Endothelial cell of umbilical vein (primary cell): ENCODE results near the gene TIMM21. TPM values are rescaled to one million over a fixed set of nuclear protein-coding genes. Genes with fewer than 3 reads are reported as not detected.

Source experiments
- BruUV-seq: library from RNA; stranded (reverse); fragments of 400-500 nt; replicated peaks from 2 replicates; lab custom pipeline; 2021; lab: Mats Ljungman, UMichigan
- CTCF ChIA-PET: fragments of 300-600, 350-600 bp; sonication (Branson Sonifier 250); formaldehyde crosslinking; loops from one replicate; lab custom pipeline; 2021; ENCODE audit warnings: antibody characterized with exemption, inconsistent platforms; lab: Charles Lee
- POLR2A ChIA-PET: fragments of 300-600, 350-600 bp; sonication (Branson Sonifier 250); formaldehyde crosslinking; loops from one replicate; lab custom pipeline; 2021; ENCODE audit warnings: antibody characterized with exemption, inconsistent platforms; lab: Charles Lee
- DNase-seq: peaks from one replicate; pipeline ENCODE4 v3.0.0-alpha.2; 2011; ENCODE audit warnings: low read depth, low spot score
- FAIRE-seq: peaks from 2 replicates; lab custom pipeline; 2011; peaks lifted over from hg19 to GRCh38; lab: Jason Lieb, UNC
- H2AFZ ChIP-seq: 2 replicates; pipeline ENCODE4 v1.6.0; 2012; ENCODE audit warnings: low read depth, low read length, control low read depth, inconsistent platforms
- H3K27ac ChIP-seq: 2 replicates; pipeline ENCODE4 v1.5.1; 2011; ENCODE audit warnings: low read depth, mild to moderate bottlenecking, control low read depth, low read length, moderate library complexity; ENCODE audit not compliant: insufficient read depth
- H3K27me3 ChIP-seq, 2 experiments: 2 replicates each; pipeline versions ENCODE4 v1.6.0 to v1.6.1; 2011; ENCODE audit warnings: low read length in 2 of 2, mixed read lengths in 1 of 2; ENCODE audit not compliant: control insufficient read depth in 2 of 2, insufficient read depth in 2 of 2
- H3K36me3 ChIP-seq, 2 experiments: 2 replicates in 1 of 2; 3 replicates in 1 of 2; pipeline ENCODE4 v1.5.1; 2011; ENCODE audit warnings: low read length in 2 of 2, mild to moderate bottlenecking in 1 of 2, moderate library complexity in 1 of 2; ENCODE audit not compliant: control insufficient read depth in 2 of 2, insufficient read depth in 2 of 2; ENCODE audit errors: extremely low read depth in 1 of 2
- H3K4me1 ChIP-seq: 3 replicates; pipeline ENCODE4 v1.5.1; 2011; ENCODE audit warnings: mild to moderate bottlenecking, low read length; ENCODE audit not compliant: control insufficient read depth, insufficient read depth; ENCODE audit errors: extremely low read depth
- H3K4me2 ChIP-seq: 2 replicates; pipeline ENCODE4 v1.6.1; 2011; ENCODE audit warnings: low read length, control low read depth, mixed read lengths; ENCODE audit not compliant: insufficient read depth
- H3K4me3 ChIP-seq, 3 experiments: fragments of 200-600 bp in 1 of 3; sonication (generic), shearing (Covaris generic) in 1 of 3; replicated peaks in 1 of 3; 2 replicates each; pipeline ENCODE4 v1.5.1; 2011 to 2016; ENCODE audit warnings: control low read depth in 3 of 3, low read length in 3 of 3, mild to moderate bottlenecking in 2 of 3, inconsistent platforms in 1 of 3, low read depth in 1 of 3, moderate library complexity in 1 of 3; ENCODE audit not compliant: insufficient read depth in 1 of 3
- H3K79me2 ChIP-seq: 2 replicates; pipeline ENCODE4 v1.6.0; 2012; ENCODE audit warnings: low read length, inconsistent platforms; ENCODE audit not compliant: control insufficient read depth, insufficient read depth
- H3K9ac ChIP-seq: replicated peaks from 2 replicates; pipeline ENCODE3; 2011; ENCODE audit warnings: low read length, control low read depth; ENCODE audit not compliant: insufficient read depth; ENCODE audit errors: extremely low read depth
- H3K9me1 ChIP-seq: replicated peaks from 3 replicates; pipeline ENCODE4 v1.6.0; 2011; ENCODE audit warnings: mild to moderate bottlenecking, low read length; ENCODE audit not compliant: control insufficient read depth, insufficient read depth; ENCODE audit errors: extremely low read depth
- H3K9me3 ChIP-seq: replicated peaks from 2 replicates; pipeline ENCODE4 v1.5.1; 2012; ENCODE audit warnings: low read length, inconsistent platforms; ENCODE audit not compliant: control insufficient read depth, insufficient read depth
- H4K20me1 ChIP-seq: replicated peaks from 2 replicates; pipeline ENCODE3; 2011; ENCODE audit warnings: mild to moderate bottlenecking, low read length; ENCODE audit not compliant: control insufficient read depth, insufficient read depth; ENCODE audit errors: extremely low read depth
- CTCF ChIP-seq, 2 donors: IDR thresholded peaks; 1 replicate in 1 of 2; 2 replicates in 1 of 2; pipeline ENCODE4 v1.5.1; 2011; ENCODE audit warnings: low read length in 2 of 2, mild to moderate bottlenecking in 2 of 2, moderate library complexity in 2 of 2, control low read depth in 1 of 2, inconsistent platforms in 1 of 2, low read depth in 1 of 2; ENCODE audit not compliant: insufficient read depth in 1 of 2; ENCODE audit errors: extremely low read depth in 1 of 2
- EZH2 ChIP-seq: IDR thresholded peaks from 2 replicates; pipeline ENCODE4 v1.6.1; 2012; ENCODE audit warnings: borderline replicate concordance, low read depth, mild to moderate bottlenecking, moderate library complexity, low read length, inconsistent platforms; ENCODE audit not compliant: severe bottlenecking
- FOS ChIP-seq: IDR thresholded peaks from 2 replicates; pipeline ENCODE4 v1.6.1; 2011; ENCODE audit warnings: mild to moderate bottlenecking, low read length, moderate library complexity, borderline replicate concordance; ENCODE audit not compliant: insufficient read depth
- GATA2 ChIP-seq: IDR thresholded peaks from 2 replicates; pipeline ENCODE4 v1.7.0; 2011; ENCODE audit warnings: low read depth, mild to moderate bottlenecking, moderate library complexity, mixed read lengths, low read length; ENCODE audit not compliant: insufficient read length, insufficient read depth
- JUN ChIP-seq: IDR thresholded peaks from 2 replicates; pipeline ENCODE4 v1.6.1; 2011; ENCODE audit warnings: borderline replicate concordance, low read depth; ENCODE audit not compliant: insufficient read length, insufficient read depth
- MAX ChIP-seq: IDR thresholded peaks from 2 replicates; pipeline ENCODE4 v1.6.1; 2011; ENCODE audit not compliant: insufficient read depth, insufficient read length
- MYC ChIP-seq: IDR thresholded peaks from one replicate; pipeline ENCODE4 v1.6.1; 2011; ENCODE audit warnings: mild to moderate bottlenecking, low read depth, low read length
- POLR2A ChIP-seq: IDR thresholded peaks from 2 replicates; pipeline ENCODE4 v1.6.1; 2012; ENCODE audit warnings: low read depth, mild to moderate bottlenecking, control low read depth, low read length
- POLR2AphosphoS5 ChIP-seq: IDR thresholded peaks from 2 replicates; pipeline ENCODE4 v1.6.1; 2012; ENCODE audit warnings: low read depth, mild to moderate bottlenecking, control low read depth, low read length, moderate library complexity; ENCODE audit not compliant: insufficient read depth
- dilution Hi-C: fragments of 300-500 bp; cut with MboI; formaldehyde crosslinking; loops from one replicate; pipeline ENCODE4 v1.15.0; 2019; ENCODE audit warnings: low sequenced_read_pairs; ENCODE audit not compliant: extremely low pct_ligation_motif_present
- intact Hi-C: fragments of 100-400 bp; cut with micrococcal nuclease; formaldehyde crosslinking; loops from one replicate; pipeline ENCODE4 v1.10.0; 2022
- polyA plus RNA-seq, 4 experiments: library from polyadenylated mRNA; depleted of rRNA in 3 of 4; stranded (reverse) in 3 of 4; unstranded in 1 of 4; fragments of >200 nt; gene quantifications; 2 replicates each; pipeline versions ENCODE4 v1.2.1 to v1.2.3, GENCODE V29; 2011 to 2012; ENCODE audit warnings: missing spikeins in 1 of 4
- total RNA-seq: library from RNA; stranded (reverse); gene quantifications from 2 replicates; pipeline ENCODE4 v1.2.3, GENCODE V29; 2021

TIMM21 gene
- total and polyA plus RNA-seq, 2 donors (not counting 3 experiments of a cell fraction or from before 2014, with no cell fraction given) = 22.9 to 38.9 TPM

- Histone ChIP-seq H3K36me3 (no peaks in the 10 kb centered on the region), H3K9me1 (no peaks in the 10 kb centered on the region), H3K4me1 (no peaks in the 10 kb centered on the region), H4K20me1 (no peaks in the 10 kb centered on the region), H3K4me2 (no peak overlapping the region), H3K4me3 (no peak overlapping the region), H2AFZ (no peak overlapping the region), H3K9ac (no peak overlapping the region), H3K79me2 (no peaks in the 10 kb centered on the region), H3K27me3 (no peaks in the 10 kb centered on the region), H3K9me3 (no peaks in the 10 kb centered on the region), H3K27ac (no peak overlapping the region)
- no peak for DNase-seq
- BruUV-seq = no TSS peak
- POLR2A ChIA-PET = no interaction called here
- dilution Hi-C loops = no loop called here
- TF ChIP-seq POLR2A (no peak), MAX (no peak), POLR2AphosphoS5 (no peak), MYC (no peak), CTCF (IDR thresholded peaks at IDR 0.05; ENCODE audit: extremely low read depth in 1 of 2, insufficient read depth in 1 of 2, low read depth in 1 of 2, low read length in 2 of 2) (no peak), JUN (no peak), FOS (no peak), EZH2 (no peak), GATA2 (no peak)
- CTCF ChIA-PET = no interaction called here
- intact Hi-C loops = no loop called here
- FAIRE-seq = no peak
Measured at GRCh38 chr18:74110149-74110548, 38.2 kb upstream of the TIMM21 start.
